Measurements from ENCODE around the gene FGF9.

DNA sequence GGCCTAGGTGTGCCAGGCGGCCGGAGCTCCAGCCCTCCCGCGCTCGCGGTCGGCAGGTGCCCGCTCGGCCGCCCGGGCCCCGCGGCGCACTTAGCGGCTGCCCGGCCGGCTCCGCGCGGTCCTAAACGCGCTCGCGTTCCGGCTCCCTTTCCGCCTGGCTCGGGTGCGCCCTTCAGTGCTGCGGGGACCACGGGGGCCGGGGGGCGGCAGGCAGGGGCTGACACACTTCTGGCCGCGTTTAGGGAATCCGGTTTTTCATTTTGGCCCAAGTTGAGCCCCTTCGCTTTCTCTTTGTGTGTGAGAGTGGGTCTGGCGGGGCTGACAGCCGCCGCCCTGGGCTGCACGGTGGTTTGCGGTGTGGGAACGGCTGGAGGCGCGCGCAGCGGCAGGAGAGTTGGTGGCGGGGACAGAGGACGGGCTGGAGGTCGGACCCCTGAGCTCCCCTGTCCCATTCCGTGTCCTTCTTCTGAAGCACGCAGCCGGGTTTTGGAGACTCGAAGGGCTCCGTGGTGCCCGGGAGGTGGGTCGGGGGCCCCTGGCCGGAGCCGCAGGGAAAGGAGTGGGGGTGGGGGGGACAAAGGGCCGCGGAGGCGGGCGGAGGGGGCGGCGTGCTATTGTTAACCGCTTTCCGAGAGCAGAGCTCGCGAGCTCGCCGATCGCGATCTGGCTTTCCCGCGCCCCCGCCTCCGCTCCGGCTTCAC is 3.1 kb downstream of the FGF9 start:
- TF ChIP-seq, protein P1, sequence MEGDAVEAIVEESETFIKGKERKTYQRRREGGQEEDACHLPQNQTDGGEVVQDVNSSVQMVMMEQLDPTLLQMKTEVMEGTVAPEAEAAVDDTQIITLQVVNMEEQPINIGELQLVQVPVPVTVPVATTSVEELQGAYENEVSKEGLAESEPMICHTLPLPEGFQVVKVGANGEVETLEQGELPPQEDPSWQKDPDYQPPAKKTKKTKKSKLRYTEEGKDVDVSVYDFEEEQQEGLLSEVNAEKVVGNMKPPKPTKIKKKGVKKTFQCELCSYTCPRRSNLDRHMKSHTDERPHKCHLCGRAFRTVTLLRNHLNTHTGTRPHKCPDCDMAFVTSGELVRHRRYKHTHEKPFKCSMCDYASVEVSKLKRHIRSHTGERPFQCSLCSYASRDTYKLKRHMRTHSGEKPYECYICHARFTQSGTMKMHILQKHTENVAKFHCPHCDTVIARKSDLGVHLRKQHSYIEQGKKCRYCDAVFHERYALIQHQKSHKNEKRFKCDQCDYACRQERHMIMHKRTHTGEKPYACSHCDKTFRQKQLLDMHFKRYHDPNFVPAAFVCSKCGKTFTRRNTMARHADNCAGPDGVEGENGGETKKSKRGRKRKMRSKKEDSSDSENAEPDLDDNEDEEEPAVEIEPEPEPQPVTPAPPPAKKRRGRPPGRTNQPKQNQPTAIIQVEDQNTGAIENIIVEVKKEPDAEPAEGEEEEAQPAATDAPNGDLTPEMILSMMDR (IDR thresholded peaks at IDR 0.05 in 8 of 11, conservative IDR thresholded peaks at IDR 0.05 in 3 of 11): no peak
- TF ChIP-seq POLR2A (IDR thresholded peaks at IDR 0.05): no peak

All from spleen (tissue), 7 donors.